ENCODE measurements around the gene IL21R. TPM values are rescaled to one million over a fixed set of nuclear protein-coding genes. Genes with fewer than 3 reads are reported as not detected.

Gene IL21R
- 1.2 TPM for polyA plus RNA-seq (2013, experiment 1 of 2)
- 1.8 TPM for polyA plus RNA-seq (2013, experiment 2 of 2)

- Histone ChIP-seq H3K27me3 (ENCODE audit: insufficient read depth, low read length) (no peaks in the 10 kb centered on the region), H3K4me1 (ENCODE audit: insufficient read depth, low read length) (no peaks in the 10 kb centered on the region), H3K9me3 (ENCODE audit: insufficient read depth, low read depth, low read length) (no peaks in the 10 kb centered on the region), H3K9ac (ENCODE audit: low read depth, low read length) (no peak within 1 kb of the TSS), H3K36me3 (ENCODE audit: insufficient read depth, low read length) (no peaks in the 10 kb centered on the region), H3K4me3 (ENCODE audit: low read length) (no peak within 1 kb of the TSS), H3K27ac (ENCODE audit: low read depth, low read length) (no peak within 1 kb of the TSS)
- 49% methylated on average over 23 of the region's 23 CpGs for WGBS
Observed at GRCh38 chr16:27401768-27402568, at the start of gene IL21R. Gene IL21R, plus strand, starts transcription at chr16:27402174. Its CDS starts 27,898 bp downstream, at chr16:27430072.

GRCh38 chr16:27353853-27354252 is 48.1 kb upstream of the IL21R start:
- Histone ChIP-seq H3K27ac (ENCODE audit: low read depth, low read length) (no peak overlapping the region), H3K9ac (ENCODE audit: low read depth, low read length) (no peak overlapping the region), H3K27me3 (ENCODE audit: insufficient read depth, low read length) (no peaks in the 10 kb centered on the region), H3K4me1 (ENCODE audit: insufficient read depth, low read length) (no peaks in the 10 kb centered on the region), H3K4me3 (ENCODE audit: low read length) (no peak overlapping the region), H3K9me3 (ENCODE audit: insufficient read depth, low read depth, low read length) (peaks cover 3% of the 10 kb centered on the region; the same call in 1 of the 2 replicates), H3K36me3 (ENCODE audit: insufficient read depth, low read length) (peaks cover 46% of the 10 kb centered on the region)
- 95% methylated on average over 4 of the region's 4 CpGs for WGBS

DNA sequence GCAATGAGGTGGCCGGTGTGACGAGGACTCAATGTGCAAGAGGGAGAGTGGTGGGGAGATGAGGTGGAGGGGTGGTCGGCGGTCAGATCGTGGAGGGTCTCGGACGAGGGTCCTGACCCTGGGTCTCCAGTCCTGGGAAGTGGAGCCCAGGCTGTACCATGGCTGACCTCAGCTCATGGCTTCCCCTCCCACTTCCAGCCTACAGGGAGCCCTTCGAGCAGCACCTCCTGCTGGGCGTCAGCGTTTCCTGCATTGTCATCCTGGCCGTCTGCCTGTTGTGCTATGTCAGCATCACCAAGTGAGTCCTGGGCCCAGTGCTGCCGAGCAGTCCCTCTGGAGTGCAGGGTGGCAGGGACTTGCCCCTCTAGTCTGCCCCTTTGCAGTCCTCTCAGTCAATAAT is 46.4 kb upstream of the IL21R start:
- WGBS = 71% methylated on average over 12 of the region's 12 CpGs
- no peak overlapping the region for H3K4me3 ChIP-seq (ENCODE audit: low read length)
- no peak overlapping the region for H3K27ac ChIP-seq (ENCODE audit: low read depth, low read length)
- H3K4me1 ChIP-seq (ENCODE audit: insufficient read depth, low read length) = no peaks in the 10 kb centered on the region
- H3K9ac ChIP-seq (ENCODE audit: low read depth, low read length) = no peak overlapping the region
- no peaks in the 10 kb centered on the region for H3K27me3 ChIP-seq (ENCODE audit: insufficient read depth, low read length)
- peaks cover 47% of the 10 kb centered on the region for H3K36me3 ChIP-seq (ENCODE audit: insufficient read depth, low read length)
- peaks cover 7% of the 10 kb centered on the region for H3K9me3 ChIP-seq (ENCODE audit: insufficient read depth, low read depth, low read length)

DNA sequence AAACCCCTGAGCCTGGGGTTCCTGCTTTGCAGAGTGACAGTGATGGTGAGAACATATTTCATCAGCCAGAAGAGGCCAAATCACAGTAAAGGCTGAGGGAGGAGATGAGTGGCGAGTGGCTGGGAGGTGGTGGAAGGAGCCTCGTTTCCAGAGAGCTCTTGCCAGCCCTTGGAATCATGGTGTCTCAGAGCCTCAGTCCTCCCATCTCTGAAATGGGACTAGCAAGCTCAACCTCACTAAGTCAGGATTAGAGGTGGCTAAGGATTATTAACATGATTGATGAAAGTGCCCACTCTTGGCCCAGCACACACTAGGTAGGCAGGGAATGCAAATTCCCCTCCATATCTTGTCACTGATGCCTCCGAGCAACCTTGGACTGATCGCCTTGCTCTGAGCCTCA is 45.2 kb upstream of the IL21R start:
- Histone ChIP-seq H3K27ac (ENCODE audit: low read depth, low read length) (no peak overlapping the region), H3K9ac (ENCODE audit: low read depth, low read length) (no peak overlapping the region), H3K27me3 (ENCODE audit: insufficient read depth, low read length) (no peaks in the 10 kb centered on the region), H3K4me3 (ENCODE audit: low read length) (no peak overlapping the region), H3K36me3 (ENCODE audit: insufficient read depth, low read length) (peaks cover 41% of the 10 kb centered on the region), H3K9me3 (ENCODE audit: insufficient read depth, low read depth, low read length) (peaks cover 4% of the 10 kb centered on the region; the same call in 1 of the 2 replicates), H3K4me1 (ENCODE audit: insufficient read depth, low read length) (no peaks in the 10 kb centered on the region)
- 88% methylated on average over 4 of the region's 4 CpGs for WGBS

DNA sequence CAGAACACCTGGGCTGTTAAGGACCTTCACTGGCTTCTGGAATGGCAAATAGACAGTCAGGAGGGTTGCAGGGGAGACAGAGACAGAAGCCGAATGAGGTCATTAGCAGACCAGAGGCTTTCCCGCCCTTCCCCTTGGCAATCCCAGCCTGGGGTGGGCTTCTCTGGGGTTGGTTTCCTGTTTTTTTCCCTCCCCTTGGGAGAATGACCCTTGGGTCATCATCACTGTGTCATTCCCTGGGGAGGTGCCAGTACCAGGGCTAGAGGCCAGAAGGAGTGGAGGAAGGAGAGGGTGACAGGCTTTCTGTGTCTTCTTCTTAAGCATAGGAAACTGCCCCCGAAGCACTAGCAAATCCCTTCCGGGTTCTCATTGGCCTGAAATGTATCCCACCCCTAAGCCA is 42.9 kb upstream of the IL21R start:
- H3K27me3 ChIP-seq (ENCODE audit: insufficient read depth, low read length) = no peaks in the 10 kb centered on the region
- H3K9me3 ChIP-seq (ENCODE audit: insufficient read depth, low read depth, low read length) = peaks cover 4% of the 10 kb centered on the region; the same call in 1 of the 2 replicates
- 96% methylated on average over 4 of the region's 4 CpGs for WGBS
- H3K4me3 ChIP-seq (ENCODE audit: low read length) = no peak overlapping the region
- H3K27ac ChIP-seq (ENCODE audit: low read depth, low read length) = no peak overlapping the region
- H3K4me1 ChIP-seq (ENCODE audit: insufficient read depth, low read length) = no peaks in the 10 kb centered on the region
- H3K9ac ChIP-seq (ENCODE audit: low read depth, low read length) = no peak overlapping the region
- peaks cover 35% of the 10 kb centered on the region for H3K36me3 ChIP-seq (ENCODE audit: insufficient read depth, low read length)

GRCh38 chr16:27359615-27360014 is 42.4 kb upstream of the IL21R start:
- Histone ChIP-seq H3K4me1 (ENCODE audit: insufficient read depth, low read length) (no peaks in the 10 kb centered on the region; the same call in 1 of the 2 replicates), H3K9ac (ENCODE audit: low read depth, low read length) (no peak overlapping the region), H3K27ac (ENCODE audit: low read depth, low read length) (no peak overlapping the region), H3K9me3 (ENCODE audit: insufficient read depth, low read depth, low read length) (peaks cover 4% of the 10 kb centered on the region; the same call in 1 of the 2 replicates), H3K27me3 (ENCODE audit: insufficient read depth, low read length) (no peaks in the 10 kb centered on the region), H3K36me3 (ENCODE audit: insufficient read depth, low read length) (peaks cover 29% of the 10 kb centered on the region), H3K4me3 (ENCODE audit: low read length) (no peak overlapping the region)
- WGBS = 78% methylated on average over 6 of the region's 6 CpGs

GRCh38 chr16:27361987-27362386 is 40.0 kb upstream of the IL21R start:
- Histone ChIP-seq H3K4me1 (ENCODE audit: insufficient read depth, low read length) (no peaks in the 10 kb centered on the region; the same call in 1 of the 2 replicates), H3K4me3 (ENCODE audit: low read length) (no peak overlapping the region), H3K36me3 (ENCODE audit: insufficient read depth, low read length) (peaks cover 27% of the 10 kb centered on the region), H3K9me3 (ENCODE audit: insufficient read depth, low read depth, low read length) (peaks cover 4% of the 10 kb centered on the region; the same call in 1 of the 2 replicates), H3K27me3 (ENCODE audit: insufficient read depth, low read length) (no peaks in the 10 kb centered on the region), H3K9ac (ENCODE audit: low read depth, low read length) (no peak overlapping the region), H3K27ac (ENCODE audit: low read depth, low read length) (no peak overlapping the region)
- 98% methylated on average over 3 of the region's 3 CpGs for WGBS

DNA sequence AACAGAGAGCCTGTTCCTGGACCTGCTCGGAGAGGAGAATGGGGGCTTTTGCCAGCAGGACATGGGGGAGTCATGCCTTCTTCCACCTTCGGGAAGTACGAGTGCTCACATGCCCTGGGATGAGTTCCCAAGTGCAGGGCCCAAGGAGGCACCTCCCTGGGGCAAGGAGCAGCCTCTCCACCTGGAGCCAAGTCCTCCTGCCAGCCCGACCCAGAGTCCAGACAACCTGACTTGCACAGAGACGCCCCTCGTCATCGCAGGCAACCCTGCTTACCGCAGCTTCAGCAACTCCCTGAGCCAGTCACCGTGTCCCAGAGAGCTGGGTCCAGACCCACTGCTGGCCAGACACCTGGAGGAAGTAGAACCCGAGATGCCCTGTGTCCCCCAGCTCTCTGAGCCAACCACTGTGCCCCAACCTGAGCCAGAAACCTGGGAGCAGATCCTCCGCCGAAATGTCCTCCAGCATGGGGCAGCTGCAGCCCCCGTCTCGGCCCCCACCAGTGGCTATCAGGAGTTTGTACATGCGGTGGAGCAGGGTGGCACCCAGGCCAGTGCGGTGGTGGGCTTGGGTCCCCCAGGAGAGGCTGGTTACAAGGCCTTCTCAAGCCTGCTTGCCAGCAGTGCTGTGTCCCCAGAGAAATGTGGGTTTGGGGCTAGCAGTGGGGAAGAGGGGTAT is 39.3 kb upstream of the IL21R start:
- 95% methylated on average over 16 of the region's 16 CpGs for WGBS
- Histone ChIP-seq H3K9ac (ENCODE audit: low read depth, low read length) (no peak overlapping the region), H3K36me3 (ENCODE audit: insufficient read depth, low read length) (peaks cover 27% of the 10 kb centered on the region), H3K27me3 (ENCODE audit: insufficient read depth, low read length) (no peaks in the 10 kb centered on the region), H3K27ac (ENCODE audit: low read depth, low read length) (no peak overlapping the region), H3K9me3 (ENCODE audit: insufficient read depth, low read depth, low read length) (peaks cover 4% of the 10 kb centered on the region; the same call in 1 of the 2 replicates), H3K4me1 (ENCODE audit: insufficient read depth, low read length) (no peaks in the 10 kb centered on the region; the same call in 1 of the 2 replicates), H3K4me3 (ENCODE audit: low read length) (no peak overlapping the region)

GRCh38 chr16:27363246-27363632 is 38.7 kb upstream of the IL21R start:
- Histone ChIP-seq H3K36me3 (ENCODE audit: insufficient read depth, low read length) (peaks cover 27% of the 10 kb centered on the region), H3K27ac (ENCODE audit: low read depth, low read length) (no peak overlapping the region), H3K9me3 (ENCODE audit: insufficient read depth, low read depth, low read length) (peaks cover 4% of the 10 kb centered on the region; the same call in 1 of the 2 replicates), H3K9ac (ENCODE audit: low read depth, low read length) (no peak overlapping the region), H3K4me1 (ENCODE audit: insufficient read depth, low read length) (no peaks in the 10 kb centered on the region; the same call in 1 of the 2 replicates), H3K27me3 (ENCODE audit: insufficient read depth, low read length) (no peaks in the 10 kb centered on the region), H3K4me3 (ENCODE audit: low read length) (no peak overlapping the region)
- 94% methylated on average over 5 of the region's 5 CpGs for WGBS

GRCh38 chr16:27363797-27364196 is 38.2 kb upstream of the IL21R start:
- Histone ChIP-seq H3K9me3 (ENCODE audit: insufficient read depth, low read depth, low read length) (peaks cover 4% of the 10 kb centered on the region; the same call in 1 of the 2 replicates), H3K9ac (ENCODE audit: low read depth, low read length) (no peak overlapping the region), H3K4me1 (ENCODE audit: insufficient read depth, low read length) (no peaks in the 10 kb centered on the region; the same call in 1 of the 2 replicates), H3K4me3 (ENCODE audit: low read length) (no peak overlapping the region), H3K36me3 (ENCODE audit: insufficient read depth, low read length) (peaks cover 27% of the 10 kb centered on the region), H3K27me3 (ENCODE audit: insufficient read depth, low read length) (no peaks in the 10 kb centered on the region), H3K27ac (ENCODE audit: low read depth, low read length) (no peak overlapping the region)
- WGBS = 94% methylated on average over 9 of the region's 9 CpGs

GRCh38 chr16:27364493-27365141 is 37.4 kb upstream of the IL21R start:
- Histone ChIP-seq H3K9ac (ENCODE audit: low read depth, low read length) (no peak overlapping the region), H3K4me1 (ENCODE audit: insufficient read depth, low read length) (no peaks in the 10 kb centered on the region; the same call in 1 of the 2 replicates)

More at GRCh38 chr16:27364493-27365141, 37.4 kb upstream of the IL21R start:
- Histone ChIP-seq H3K9me3 (ENCODE audit: insufficient read depth, low read depth, low read length) (no peaks in the 10 kb centered on the region; the same call in 1 of the 2 replicates), H3K36me3 (ENCODE audit: insufficient read depth, low read length) (peaks cover 21% of the 10 kb centered on the region), H3K27ac (ENCODE audit: low read depth, low read length) (no peak overlapping the region), H3K4me3 (ENCODE audit: low read length) (no peak overlapping the region), H3K27me3 (ENCODE audit: insufficient read depth, low read length) (no peaks in the 10 kb centered on the region)
- 88% methylated on average over 6 of the region's 6 CpGs for WGBS

All from HUES64 (cell line).